KMS-11 (cell line): Measurements from ENCODE around the gene ASB10.

Experiments
- H2AFZ ChIP-seq: fragments of 200-600 bp; sonication (generic); 2 replicates; pipeline ENCODE4 v1.6.1; 2016; ENCODE audit warnings: antibody characterized with exemption, mixed run types, low read depth
- H3K27ac ChIP-seq: fragments of 200-600 bp; sonication (generic); 2 replicates; pipeline ENCODE4 v1.6.1; 2016; ENCODE audit warnings: mild to moderate bottlenecking, mixed run types
- H3K27me3 ChIP-seq: fragments of 200-600 bp; sonication (generic); 2 replicates; pipeline ENCODE4 v1.6.1; 2017; ENCODE audit warnings: mild to moderate bottlenecking, low read depth, mixed run types, moderate library complexity; ENCODE audit not compliant: insufficient read depth
- H3K36me3 ChIP-seq: fragments of 200-600 bp; sonication (generic); 2 replicates; pipeline ENCODE4 v1.6.1; 2017; ENCODE audit warnings: mild to moderate bottlenecking, mixed run types; ENCODE audit not compliant: insufficient read depth
- H3K4me1 ChIP-seq: fragments of 200-600 bp; sonication (generic); 2 replicates; pipeline ENCODE4 v1.6.1; 2016; ENCODE audit warnings: mild to moderate bottlenecking, low read depth, mixed run types; ENCODE audit not compliant: poor library complexity, severe bottlenecking
- H3K4me2 ChIP-seq: fragments of 200-600 bp; sonication (generic); 2 replicates; pipeline ENCODE4 v1.7.0; 2016; ENCODE audit warnings: mild to moderate bottlenecking, mixed run types
- H3K4me3 ChIP-seq: fragments of 200-600 bp; sonication (generic); IDR thresholded peaks from 2 replicates; pipeline ENCODE4 v1.6.1; 2017; ENCODE audit warnings: low read depth, low read length, mixed read lengths; ENCODE audit not compliant: insufficient read depth
- H3K79me2 ChIP-seq: fragments of 200-600 bp; sonication (generic); 2 replicates; pipeline ENCODE4 v1.6.1; 2016; ENCODE audit warnings: low read depth, mixed run types; ENCODE audit not compliant: insufficient read depth
- H3K9ac ChIP-seq: fragments of 200-600 bp; sonication (generic); 2 replicates; pipeline ENCODE4 v1.6.1; 2016; ENCODE audit warnings: mild to moderate bottlenecking, mixed run types
- H4K20me1 ChIP-seq: fragments of 200-600 bp; sonication (generic); 2 replicates; pipeline ENCODE4 v1.6.1; 2016; ENCODE audit warnings: mild to moderate bottlenecking, mixed run types; ENCODE audit not compliant: insufficient read depth
- CTCF ChIP-seq: fragments of 200-600 bp; sonication (generic); conservative IDR thresholded peaks from 2 replicates; pipeline ENCODE4 v1.6.1; 2017; ENCODE audit warnings: low read depth, mild to moderate bottlenecking, antibody characterized with exemption, low read length, moderate library complexity, mixed read lengths

The ASB10 gene

GRCh38 chr7:151201344-151201743, 14.3 kb upstream of the ASB10 start:
- no peaks in the 10 kb centered on the region for H3K4me1 ChIP-seq
- no peak for TF ChIP-seq CTCF
- H4K20me1 ChIP-seq, result no peaks in the 10 kb centered on the region
- H3K4me2 ChIP-seq, result no peak overlapping the region
- no peak overlapping the region for H2AFZ ChIP-seq
- H3K79me2 ChIP-seq, result no peaks in the 10 kb centered on the region
- no peak overlapping the region for H3K27ac ChIP-seq
- H3K9ac ChIP-seq, result no peak overlapping the region
- H3K4me3 ChIP-seq, result no peak overlapping the region
- H3K27me3 ChIP-seq, result peaks cover 99% of the 10 kb centered on the region
- no peaks in the 10 kb centered on the region for H3K36me3 ChIP-seq

GRCh38 chr7:151198945-151199848, 12.1 kb upstream of the ASB10 start:
- no peaks in the 10 kb centered on the region for H4K20me1 ChIP-seq
- no peak overlapping the region for H3K4me2 ChIP-seq
- H2AFZ ChIP-seq, result no peak overlapping the region
- H3K79me2 ChIP-seq, result no peaks in the 10 kb centered on the region
- no peak overlapping the region for H3K4me3 ChIP-seq
- no peaks in the 10 kb centered on the region for H3K36me3 ChIP-seq
- no peak for TF ChIP-seq CTCF
- no peaks in the 10 kb centered on the region for H3K4me1 ChIP-seq
- no peak overlapping the region for H3K9ac ChIP-seq
- peaks cover 99% of the 10 kb centered on the region for H3K27me3 ChIP-seq
- no peak overlapping the region for H3K27ac ChIP-seq

- H3K79me2 ChIP-seq, result no peaks in the 10 kb centered on the region
- no peak overlapping the region for H3K4me3 ChIP-seq
- H2AFZ ChIP-seq, result no peak overlapping the region
- H3K4me1 ChIP-seq, result no peaks in the 10 kb centered on the region
- H3K9ac ChIP-seq, result no peak overlapping the region
- TF ChIP-seq CTCF, result no peak
- H3K36me3 ChIP-seq, result no peaks in the 10 kb centered on the region
- no peak overlapping the region for H3K4me2 ChIP-seq
- H3K27me3 ChIP-seq, result peaks cover 99% of the 10 kb centered on the region
- no peaks in the 10 kb centered on the region for H4K20me1 ChIP-seq
- H3K27ac ChIP-seq, result no peak overlapping the region
These were observed 10.9 kb upstream of the ASB10 start for GRCh38 chr7:151197932-151198331.

- no peak overlapping the region for H3K4me3 ChIP-seq
- TF ChIP-seq CTCF, result no peak
- H3K27me3 ChIP-seq, result peaks cover 99% of the 10 kb centered on the region
These were observed 8.8 kb upstream of the ASB10 start for GRCh38 chr7:151195616-151196450.

More at GRCh38 chr7:151195616-151196450, 8.8 kb upstream of the ASB10 start:
- H4K20me1 ChIP-seq, result no peaks in the 10 kb centered on the region
- H2AFZ ChIP-seq, result no peak overlapping the region
- H3K4me1 ChIP-seq, result no peaks in the 10 kb centered on the region
- no peaks in the 10 kb centered on the region for H3K36me3 ChIP-seq
- H3K79me2 ChIP-seq, result no peaks in the 10 kb centered on the region
- H3K4me2 ChIP-seq, result no peak overlapping the region
- H3K9ac ChIP-seq, result no peak overlapping the region
- no peak overlapping the region for H3K27ac ChIP-seq
